ENCODE results near the gene SLC11A1.

Gene SLC11A1

DNA sequence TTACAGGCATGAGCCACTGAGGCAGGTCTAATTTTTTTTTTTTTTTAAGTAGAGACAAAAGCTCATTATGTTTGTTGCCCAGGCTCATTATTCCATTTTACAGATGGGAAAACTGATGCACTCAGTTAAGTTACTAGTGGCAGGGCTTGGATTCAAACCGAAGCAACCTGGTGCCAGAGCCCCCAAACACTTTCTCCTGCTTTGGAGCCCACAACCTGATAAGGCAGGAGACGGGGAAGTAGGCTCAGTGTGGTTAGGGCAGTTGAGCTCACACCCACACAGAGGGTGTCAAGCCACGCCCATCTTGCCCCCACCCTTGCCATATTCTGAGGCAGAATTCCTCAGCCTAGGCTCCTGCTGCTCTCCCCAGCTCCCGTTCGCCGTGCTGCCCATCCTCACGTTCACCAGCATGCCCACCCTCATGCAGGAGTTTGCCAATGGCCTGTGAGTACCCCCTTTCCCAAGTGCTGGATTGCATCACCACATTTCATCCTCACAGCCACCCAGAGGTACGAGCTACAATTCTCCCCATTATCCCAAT, 11.7 kb downstream of the SLC11A1 start:
- DNase-seq (ENCODE audit: low read depth in 2 of 2) = no peak

DNA sequence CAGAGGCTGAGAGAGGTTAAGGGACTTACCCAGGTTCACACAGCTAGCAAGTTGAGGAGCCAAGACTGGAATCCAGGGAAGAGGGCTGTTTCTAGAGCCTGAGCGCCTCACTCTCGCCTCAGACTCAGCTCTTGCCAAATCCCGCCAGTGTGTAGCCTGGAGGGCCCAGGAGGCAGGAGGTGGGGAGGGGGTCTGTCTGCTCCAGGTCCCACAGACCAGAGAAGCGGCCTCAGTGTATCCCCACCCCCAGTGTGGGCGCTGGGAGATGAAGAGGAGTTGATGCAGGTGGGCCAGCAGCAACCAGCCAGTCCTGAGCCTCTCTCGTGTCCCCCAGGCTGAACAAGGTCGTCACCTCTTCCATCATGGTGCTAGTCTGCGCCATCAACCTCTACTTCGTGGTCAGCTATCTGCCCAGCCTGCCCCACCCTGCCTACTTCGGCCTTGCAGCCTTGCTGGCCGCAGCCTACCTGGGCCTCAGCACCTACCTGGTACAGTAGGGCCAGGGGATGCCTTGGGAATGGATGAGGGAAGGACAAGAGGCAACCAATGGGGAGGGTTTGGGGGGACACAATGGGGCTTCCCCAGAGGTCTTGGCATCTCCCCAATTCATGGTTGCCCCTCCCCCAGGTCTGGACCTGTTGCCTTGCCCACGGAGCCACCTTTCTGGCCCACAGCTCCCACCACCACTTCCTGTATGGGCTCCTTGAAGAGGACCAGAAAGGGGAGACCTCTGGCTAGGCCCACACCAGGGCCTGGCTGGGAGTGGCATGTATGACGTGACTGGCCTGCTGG, 12.4 kb downstream of the SLC11A1 start:
- no peak for DNase-seq (ENCODE audit: low read depth in 2 of 2)

DNA sequence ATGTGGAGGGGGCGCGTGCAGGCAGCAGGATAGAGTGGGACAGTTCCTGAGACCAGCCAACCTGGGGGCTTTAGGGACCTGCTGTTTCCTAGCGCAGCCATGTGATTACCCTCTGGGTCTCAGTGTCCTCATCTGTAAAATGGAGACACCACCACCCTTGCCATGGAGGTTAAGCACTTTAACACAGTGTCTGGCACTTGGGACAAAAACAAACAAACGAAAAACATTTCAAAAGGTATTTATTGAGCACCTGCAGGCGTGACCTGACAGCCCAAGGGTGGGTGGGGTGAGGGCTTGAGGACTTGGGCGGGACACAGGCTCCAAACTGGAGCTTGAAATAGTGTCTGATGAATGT, 13.0 kb downstream of the SLC11A1 start:
- DNase-seq (ENCODE audit: low read depth in 2 of 2) = no peak

DNA sequence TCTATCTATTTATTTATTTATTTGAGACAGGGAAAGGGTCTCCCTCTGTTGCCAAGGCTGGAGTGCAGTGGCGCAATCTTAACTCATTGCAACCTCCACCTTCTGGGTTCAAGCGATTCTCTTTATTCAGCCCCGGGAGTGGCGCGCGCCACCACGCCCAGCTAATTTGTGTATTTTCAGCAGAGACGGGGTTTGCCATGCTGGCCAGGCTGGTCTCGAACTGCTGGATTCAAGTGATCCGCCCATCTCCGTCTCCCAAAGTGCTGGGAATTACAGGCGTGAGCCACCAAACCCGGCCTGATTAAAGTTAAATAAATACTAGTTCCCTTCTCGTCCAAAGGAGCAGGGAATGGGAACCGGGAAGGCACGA, 13.4 kb downstream of the SLC11A1 start:
- no peak for DNase-seq (ENCODE audit: low read depth in 2 of 2)

DNA sequence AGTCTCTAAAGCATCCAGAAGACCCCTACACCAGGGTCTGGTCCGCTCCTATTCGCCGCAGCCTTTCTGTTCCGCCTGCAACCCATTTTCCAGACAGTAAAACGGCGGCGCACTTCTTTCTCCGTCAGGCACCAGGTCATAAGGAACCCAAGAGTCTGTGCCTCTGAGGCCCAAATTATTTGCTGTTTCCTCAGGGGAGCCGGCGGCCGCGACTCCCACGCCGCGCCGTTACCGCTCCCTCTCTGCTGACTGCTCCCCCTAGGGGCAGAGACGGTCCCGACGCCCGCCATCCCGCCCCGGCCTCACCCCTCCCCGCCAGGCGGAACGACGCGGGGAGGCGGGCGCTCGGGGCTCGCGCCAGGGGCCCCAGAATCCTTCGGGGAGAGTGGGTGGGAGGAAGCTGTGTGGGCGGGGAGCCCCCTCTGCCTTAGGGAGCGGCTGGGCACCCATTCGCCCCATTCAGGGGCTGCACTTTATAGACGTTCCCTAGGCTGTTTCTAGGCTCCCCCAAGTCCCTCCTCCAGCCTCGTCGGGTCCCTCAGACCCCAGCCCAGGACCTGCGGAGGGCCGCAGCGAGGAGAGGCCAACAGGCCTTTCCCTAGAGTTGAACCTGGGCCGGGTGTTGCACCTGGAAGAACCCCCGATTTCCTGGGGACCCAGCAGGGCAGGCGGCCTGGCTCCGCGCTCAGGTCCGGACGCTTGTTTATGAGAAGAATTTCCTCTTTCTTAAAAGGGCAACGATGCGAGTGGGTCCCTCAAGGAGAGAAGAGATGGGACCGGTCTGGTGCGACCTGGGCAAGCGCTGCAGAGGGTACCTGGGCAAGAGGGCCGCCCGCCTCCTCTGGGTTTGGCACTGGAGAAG, 14.0 kb downstream of the SLC11A1 start:
- DNase-seq (ENCODE audit: low read depth in 2 of 2) = peak; percentile 84 to 89

DNA sequence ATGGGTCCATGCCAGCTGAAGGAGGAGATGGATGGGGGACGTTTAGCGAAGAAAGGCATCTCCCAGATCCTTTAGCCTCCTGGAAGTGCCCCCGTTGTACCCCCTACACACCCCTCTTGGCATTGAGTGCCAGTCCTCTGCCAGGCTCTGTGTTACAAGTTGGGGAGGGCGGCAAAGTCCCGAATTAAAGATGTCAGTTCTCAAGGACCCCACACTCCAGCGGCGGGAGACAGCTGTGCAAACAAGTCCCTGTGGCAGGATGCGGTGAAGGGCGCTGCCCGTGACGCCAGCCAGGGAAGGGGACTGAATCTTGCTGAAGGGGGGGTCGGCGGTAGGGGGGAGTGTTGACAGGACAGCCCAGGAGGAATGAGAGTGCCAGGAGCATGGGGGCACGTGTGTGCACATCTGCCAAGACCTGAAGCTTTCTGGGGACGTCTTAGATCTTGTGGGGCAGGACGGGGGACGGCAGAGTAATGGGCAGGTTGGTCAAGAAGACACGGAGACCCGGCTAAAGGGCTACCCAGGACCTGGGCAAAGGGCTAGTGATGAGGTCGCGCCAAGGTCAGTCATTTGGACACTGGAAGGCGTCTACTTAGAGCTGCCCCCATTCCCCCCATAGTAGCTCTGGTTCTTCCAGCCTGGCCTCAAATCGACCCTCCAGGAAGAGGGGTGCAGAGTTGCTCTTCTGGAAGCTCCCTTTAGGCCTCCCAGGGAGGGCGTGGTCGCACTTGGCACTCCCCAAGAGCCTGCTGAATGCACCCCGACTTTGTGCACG, 14.8 kb downstream of the SLC11A1 start:
- peak; percentile 52 to 64 for DNase-seq (ENCODE audit: low read depth in 2 of 2)

DNA sequence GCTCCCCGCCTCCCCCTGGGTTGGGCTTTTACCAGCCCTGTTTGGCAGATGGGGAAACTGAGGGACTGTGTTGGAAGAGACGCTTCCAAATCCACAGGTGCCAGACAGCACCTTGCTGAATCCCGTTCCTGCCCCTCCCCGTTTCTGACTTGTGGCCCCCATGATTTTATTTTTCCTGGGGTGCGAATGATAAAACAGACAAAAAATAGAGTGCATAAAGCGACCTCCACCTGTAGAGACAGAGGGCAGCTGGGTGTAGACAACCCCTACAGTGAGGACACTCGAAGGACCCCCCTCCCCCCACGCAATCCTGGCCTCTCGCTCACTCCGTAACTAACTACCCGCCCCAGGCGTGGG, 15.4 kb downstream of the SLC11A1 start:
- no peak for DNase-seq (ENCODE audit: low read depth in 2 of 2)

DNA sequence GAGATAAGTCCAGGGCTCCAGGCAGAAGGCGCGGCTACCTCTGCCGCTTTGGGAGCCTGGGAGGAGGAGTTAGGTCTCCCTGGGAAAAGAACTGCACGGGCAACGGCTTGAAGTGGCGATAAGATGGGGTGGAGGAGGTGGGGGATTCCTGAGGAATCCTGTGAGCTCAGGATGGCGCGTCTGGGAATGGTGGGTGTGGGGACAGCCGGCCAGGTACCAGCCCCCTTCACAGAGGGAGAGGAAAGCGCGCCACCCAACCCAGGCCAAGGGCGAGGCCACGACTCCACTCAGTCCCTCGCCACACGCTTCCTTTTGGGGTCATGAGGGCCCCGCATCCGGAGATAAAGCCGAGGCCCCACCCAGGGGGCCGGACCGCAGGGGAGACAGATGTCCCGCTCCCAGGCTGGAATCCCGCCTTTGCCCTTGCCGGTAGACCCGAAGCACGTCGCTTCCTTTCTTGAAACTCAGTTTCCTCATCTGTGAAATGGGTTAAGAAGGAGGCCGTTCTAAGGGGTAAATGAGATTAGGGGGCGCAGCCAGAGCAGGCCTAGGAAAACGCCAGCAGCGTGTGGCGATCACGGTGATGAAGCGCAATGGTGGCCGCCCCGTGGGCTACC, 15.9 kb downstream of the SLC11A1 start:
- no peak for DNase-seq (ENCODE audit: low read depth in 2 of 2)

DNA sequence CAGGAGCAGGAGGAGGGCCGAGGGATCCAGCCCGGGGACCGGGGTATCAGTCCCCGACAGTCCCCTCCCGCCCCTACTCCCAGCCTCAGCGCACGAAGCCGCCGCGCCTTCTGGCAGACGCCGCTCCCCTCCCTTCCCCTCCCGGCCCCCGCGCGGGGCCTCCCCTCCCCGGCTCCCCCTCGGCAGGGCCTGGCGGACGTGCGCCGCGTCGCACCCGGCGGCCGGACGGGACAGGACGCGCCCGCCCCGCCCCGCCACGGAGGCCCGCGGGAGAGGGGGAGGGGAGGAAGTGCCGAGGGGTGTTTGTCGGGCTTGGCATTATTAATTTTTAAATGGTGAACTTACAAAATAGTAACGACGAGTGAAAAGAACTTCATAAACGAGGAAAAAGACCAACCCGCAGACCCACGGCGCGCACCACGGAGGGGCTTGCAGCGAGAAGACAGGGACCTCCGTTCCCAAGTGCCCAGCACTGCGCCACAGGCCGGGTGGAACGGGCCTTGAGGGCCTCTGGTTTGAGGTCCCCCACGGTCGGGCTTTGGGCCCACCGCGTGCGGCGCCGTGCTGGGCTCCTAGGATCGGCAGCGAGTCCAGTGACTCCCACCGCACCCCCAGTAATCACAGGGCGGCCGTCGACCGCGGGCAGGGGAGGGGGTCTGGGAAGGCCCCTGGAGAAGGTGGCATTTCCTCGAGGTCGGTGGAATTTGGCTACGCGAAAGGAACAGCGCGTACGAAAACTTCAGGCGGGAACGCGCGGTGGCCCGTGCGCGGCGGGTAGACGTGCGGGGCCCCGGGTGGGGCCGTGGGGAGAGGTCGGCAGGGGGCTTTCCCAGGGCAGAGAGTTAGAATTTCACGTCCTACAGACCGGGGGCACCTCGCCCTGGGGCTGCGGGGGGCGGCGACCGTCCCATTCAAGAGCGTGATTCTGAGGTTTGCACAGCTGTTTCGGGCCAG, 16.6 kb downstream of the SLC11A1 start:
- peak in 1 of 2 donors; percentile 45 for DNase-seq (ENCODE audit: low read depth in 2 of 2)

DNA sequence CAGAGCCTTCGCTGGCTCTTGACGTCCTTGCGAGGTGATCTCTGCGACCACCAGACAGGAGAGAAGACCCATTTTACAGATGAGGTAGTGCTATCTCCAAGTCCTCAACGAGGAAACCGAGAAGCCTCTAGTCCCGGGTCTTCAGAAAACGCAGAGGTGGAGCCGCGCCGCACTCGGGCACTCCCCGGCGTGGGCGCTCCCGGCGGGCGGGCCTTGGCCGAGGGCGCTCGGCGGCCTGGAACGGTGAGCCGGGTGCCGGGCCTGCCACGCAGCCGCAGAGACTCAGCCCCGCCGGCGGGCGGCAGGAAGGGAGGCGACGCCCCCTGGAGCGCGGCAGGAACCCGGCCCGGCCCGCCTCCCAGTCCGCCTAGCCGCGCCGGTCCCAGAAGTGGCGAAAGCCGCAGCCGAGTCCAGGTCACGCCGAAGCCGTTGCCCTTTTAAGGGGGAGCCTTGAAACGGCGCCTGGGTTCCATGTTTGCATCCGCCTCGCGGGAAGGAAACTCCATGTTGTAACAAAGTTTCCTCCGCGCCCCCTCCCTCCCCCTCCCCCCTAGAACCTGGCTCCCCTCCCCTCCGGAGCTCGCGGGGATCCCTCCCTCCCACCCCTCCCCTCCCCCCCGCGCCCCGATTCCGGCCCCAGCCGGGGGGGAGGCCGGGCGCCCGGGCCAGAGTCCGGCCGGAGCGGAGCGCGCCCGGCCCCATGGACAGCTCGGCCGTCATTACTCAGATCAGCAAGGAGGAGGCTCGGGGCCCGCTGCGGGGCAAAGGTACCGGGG, 17.5 kb downstream of the SLC11A1 start, which contains the start of gene CTDSP1:
CTDSP1 (plus strand) TSS at position 478 of the 776 bp plus-strand sequence; CDS start at position 701, 223 bp downstream.
- peak; percentile 88 to 91 for DNase-seq (ENCODE audit: low read depth in 2 of 2)

DNA sequence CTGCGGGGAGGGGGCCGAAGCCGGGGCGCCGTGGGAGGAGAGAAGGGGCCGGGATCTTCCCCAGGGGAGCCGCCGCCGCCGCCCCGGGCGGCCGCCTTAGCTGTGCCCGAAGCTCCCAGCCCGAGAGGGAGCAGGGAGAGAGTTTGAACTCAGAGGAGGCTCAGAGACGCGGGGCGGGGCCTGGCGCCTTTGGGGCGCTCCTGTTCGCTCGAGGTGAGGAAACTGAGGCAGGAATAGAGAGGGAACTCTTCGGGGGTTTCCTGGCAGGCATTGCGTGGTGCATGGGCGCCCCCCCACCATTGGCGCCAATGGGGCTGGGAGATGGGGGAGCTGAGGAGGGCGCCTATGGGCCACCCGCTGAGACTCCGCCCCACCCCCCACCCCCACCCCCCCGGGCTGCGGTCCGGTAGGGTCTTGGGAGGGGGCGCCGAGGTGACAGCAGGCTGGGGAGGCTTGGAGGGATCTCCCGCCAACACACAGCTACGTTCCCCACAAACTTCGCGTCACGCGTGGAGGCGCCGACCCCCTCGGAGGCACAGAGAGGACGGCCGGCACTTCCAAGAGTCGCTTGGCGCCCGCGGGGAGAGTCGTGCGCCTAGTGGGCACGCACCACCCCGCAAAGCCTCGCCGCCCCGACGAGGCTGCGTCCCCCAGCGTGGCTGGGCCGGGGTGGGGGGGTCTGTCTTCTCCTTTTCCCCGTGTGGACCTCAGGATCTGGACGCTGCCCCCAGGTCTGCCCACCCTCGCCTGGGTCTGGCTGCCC, 18.3 kb downstream of the SLC11A1 start:
- no peak for DNase-seq (ENCODE audit: low read depth in 2 of 2)

DNA sequence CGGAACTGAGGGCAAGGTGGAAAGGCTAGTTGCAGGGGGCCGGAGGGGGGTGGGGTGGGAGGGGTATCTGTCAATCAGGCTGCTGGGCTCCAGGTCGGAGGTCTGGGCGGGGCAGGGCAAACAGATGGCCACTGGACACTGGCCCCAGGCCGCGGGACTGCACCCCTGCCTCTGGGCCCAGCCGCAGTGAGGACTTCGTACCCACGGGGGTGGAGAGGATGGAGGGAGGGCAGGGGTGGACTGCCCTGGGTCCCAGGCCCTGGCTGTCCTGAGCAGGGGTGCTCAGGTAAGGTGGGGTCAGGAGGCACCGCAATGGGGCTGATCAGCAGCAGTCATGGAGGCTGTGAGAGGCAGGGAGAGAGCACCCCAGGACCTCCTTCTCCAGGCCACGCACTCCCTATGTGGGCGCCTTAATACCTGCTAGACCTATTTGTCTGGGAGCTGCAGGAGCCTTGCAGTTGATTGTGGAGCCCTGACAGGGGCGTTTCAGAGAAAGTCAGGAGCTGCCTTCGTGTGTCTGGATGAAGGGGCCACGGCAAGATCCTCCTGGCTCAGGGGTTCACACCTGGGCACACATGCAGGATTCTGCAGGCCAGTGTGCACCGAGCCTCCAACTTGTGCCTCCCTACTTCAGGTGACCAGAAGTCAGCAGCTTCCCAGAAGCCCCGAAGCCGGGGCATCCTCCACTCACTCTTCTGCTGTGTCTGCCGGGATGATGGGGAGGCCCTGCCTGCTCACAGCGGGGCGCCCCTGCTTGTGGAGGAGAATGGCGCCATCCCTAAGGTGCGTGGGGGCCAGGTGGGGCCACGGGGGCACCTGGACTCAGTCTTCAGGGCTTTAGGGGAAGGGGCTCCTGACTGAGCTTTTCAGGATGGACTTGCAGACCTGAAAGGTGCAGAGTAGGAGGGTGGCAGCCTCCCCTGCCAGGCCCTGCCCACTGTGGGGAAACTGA, 19.1 kb downstream of the SLC11A1 start:
- DNase-seq (ENCODE audit: low read depth in 2 of 2) = no peak

DNA sequence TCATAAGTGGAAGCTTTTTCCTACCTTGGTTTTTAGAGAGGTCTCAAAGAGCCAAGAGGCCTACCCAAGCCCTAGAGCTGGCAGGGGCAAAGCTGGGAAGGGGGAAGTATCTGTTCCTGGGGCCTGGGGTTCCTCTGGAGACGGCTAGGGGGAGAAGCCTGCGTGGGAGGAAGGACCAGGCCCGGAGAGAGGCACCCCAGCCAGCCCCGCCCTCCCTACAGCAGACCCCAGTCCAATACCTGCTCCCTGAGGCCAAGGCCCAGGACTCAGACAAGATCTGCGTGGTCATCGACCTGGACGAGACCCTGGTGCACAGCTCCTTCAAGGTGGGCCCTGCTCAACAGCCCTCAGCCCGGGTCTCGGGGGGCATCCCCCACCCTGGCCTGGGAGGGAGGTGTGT, 19.8 kb downstream of the SLC11A1 start:
- DNase-seq (ENCODE audit: low read depth in 2 of 2) = no peak

DNA sequence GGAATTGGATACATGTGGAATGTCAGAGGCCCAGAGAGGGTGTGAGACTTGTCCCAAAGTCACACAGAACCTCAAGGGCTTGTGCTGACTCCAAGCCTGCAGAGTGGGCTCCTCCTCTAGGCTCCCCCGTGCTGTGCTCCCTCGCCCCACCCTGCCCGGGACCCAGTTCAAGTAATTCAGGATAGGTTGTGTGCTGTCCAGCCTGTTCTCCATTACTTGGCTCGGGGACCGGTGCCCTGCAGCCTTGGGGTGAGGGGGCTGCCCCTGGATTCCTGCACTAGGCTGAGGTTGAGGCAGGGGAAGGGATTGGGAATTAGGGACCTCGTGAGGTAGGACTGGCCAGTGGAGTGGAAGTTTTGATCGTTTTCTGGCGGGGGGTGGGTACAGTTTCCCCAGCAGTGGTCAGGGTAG, 20.4 kb downstream of the SLC11A1 start:
- DNase-seq (ENCODE audit: low read depth in 2 of 2) = no peak

DNA sequence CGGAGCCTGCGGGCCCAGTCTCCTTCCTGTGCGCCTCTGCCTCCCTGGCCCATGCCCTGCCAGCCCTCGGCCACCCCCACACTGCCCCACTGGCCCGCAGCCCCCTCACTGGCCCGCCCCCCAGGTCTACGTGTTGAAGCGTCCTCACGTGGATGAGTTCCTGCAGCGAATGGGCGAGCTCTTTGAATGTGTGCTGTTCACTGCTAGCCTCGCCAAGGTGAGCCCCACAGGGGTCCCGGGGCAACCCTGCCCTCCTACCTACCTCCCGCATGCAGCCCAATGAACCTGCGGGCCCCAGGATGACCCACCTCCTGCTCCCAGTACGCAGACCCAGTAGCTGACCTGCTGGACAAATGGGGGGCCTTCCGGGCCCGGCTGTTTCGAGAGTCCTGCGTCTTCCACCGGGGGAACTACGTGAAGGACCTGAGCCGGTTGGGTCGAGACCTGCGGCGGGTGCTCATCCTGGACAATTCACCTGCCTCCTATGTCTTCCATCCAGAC, 20.9 kb downstream of the SLC11A1 start:
- DNase-seq (ENCODE audit: low read depth in 2 of 2) = no peak

DNA sequence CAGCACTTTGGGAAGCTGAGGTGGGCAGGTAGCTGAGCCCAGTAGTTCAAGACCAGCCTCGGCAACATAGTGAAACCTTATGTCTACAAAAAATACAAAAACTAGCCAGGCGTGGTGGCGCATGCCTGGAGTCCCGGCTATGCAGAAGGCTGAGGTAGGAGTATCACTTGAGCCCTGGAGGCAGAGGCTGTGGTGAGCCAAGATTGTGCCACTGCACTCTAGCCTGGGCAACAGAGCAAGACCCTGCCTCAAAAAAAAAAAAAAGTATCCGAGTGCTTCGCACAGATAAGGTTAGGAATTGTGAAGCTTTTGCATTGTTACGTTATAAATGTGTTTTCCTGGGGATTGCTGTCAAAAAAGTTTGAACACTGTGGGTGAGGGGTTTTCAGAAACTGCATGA, 21.7 kb downstream of the SLC11A1 start:
- DNase-seq (ENCODE audit: low read depth in 2 of 2) = no peak

DNA sequence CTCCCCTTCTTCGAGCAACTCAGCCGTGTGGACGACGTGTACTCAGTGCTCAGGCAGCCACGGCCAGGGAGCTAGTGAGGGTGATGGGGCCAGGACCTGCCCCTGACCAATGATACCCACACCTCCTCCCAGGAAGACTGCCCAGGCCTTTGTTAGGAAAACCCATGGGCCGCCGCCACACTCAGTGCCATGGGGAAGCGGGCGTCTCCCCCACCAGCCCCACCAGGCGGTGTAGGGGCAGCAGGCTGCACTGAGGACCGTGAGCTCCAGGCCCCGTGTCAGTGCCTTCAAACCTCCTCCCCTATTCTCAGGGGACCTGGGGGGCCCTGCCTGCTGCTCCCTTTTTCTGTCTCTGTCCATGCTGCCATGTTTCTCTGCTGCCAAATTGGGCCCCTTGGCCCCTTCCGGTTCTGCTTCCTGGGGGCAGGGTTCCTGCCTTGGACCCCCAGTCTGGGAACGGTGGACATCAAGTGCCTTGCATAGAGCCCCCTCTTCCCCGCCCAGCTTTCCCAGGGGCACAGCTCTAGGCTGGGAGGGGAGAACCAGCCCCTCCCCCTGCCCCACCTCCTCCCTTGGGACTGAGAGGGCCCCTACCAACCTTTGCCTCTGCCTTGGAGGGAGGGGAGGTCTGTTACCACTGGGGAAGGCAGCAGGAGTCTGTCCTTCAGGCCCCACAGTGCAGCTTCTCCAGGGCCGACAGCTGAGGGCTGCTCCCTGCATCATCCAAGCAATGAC, 22.4 kb downstream of the SLC11A1 start:
- no peak for DNase-seq (ENCODE audit: low read depth in 2 of 2)

Measured in stimulated activated CD8-positive, alpha-beta memory T cell treated with anti-CD3 and anti-CD28 coated beads, Interleukin-2, amount 100 ng/mL, for 1 hour (primary cell).